Measurements from ENCODE around the gene ADRM1.

DNA sequence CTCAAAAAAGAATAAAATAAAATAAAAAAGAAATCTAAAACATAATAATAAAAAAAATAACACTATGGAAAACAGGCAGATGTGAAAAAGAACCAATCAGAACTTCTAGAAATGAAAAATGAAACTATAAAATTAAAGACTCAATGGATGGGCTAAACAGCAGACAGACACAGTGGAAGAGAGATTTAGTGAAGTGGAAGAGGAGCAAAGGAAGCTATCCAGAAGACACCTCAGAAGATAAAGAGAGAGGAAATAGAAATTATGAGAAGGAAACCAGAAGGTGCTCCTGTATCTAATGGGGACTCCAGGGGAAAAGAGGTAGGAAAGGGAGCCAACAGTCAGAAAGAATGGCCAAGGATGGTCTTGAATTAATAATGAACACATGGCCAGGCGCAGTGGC lies 45.8 kb downstream of the ADRM1 start:
- no peak for TF ChIP-seq POLR2A (IDR thresholded peaks at IDR 0.05)
- TF ChIP-seq, protein P1, sequence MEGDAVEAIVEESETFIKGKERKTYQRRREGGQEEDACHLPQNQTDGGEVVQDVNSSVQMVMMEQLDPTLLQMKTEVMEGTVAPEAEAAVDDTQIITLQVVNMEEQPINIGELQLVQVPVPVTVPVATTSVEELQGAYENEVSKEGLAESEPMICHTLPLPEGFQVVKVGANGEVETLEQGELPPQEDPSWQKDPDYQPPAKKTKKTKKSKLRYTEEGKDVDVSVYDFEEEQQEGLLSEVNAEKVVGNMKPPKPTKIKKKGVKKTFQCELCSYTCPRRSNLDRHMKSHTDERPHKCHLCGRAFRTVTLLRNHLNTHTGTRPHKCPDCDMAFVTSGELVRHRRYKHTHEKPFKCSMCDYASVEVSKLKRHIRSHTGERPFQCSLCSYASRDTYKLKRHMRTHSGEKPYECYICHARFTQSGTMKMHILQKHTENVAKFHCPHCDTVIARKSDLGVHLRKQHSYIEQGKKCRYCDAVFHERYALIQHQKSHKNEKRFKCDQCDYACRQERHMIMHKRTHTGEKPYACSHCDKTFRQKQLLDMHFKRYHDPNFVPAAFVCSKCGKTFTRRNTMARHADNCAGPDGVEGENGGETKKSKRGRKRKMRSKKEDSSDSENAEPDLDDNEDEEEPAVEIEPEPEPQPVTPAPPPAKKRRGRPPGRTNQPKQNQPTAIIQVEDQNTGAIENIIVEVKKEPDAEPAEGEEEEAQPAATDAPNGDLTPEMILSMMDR (IDR thresholded peaks at IDR 0.05), result no peak
- no peak for TF ChIP-seq EP300 (IDR thresholded peaks at IDR 0.05; ENCODE audit: low read depth)

Data from transverse colon (tissue), 3 donors.